Glomerular endothelial cell (primary cell): ENCODE results near the gene ZNF598. TPM values are rescaled to one million over a fixed set of nuclear protein-coding genes. Genes with fewer than 3 reads are reported as not detected.
"Not testable (repeated sequence)": the region's sequence is repeated elsewhere in the genome, so short reads cannot be mapped to it uniquely, and the experiment has no call there.

ENCODE experiments used
- DNase-seq: peaks from one replicate; pipeline ENCODE4 v3.0.0-alpha.2; 2011; ENCODE audit warnings: low read depth, low spot score; ENCODE audit errors: extremely low read depth
- total RNA-seq: library from RNA; depleted of rRNA; stranded (reverse); fragments of >200 nt; gene quantifications from 2 replicates; pipeline ENCODE4 v1.2.3, GENCODE V29; 2015

The ZNF598 gene
- total RNA-seq, 1 donor from 2014 or later, result 83.9 TPM

GRCh38 chr16:1978476-1979120, 31.0 kb downstream of the ZNF598 start:
- DNase-seq, result no peak

GRCh38 chr16:1977875-1978268, 31.7 kb downstream of the ZNF598 start:
- no peak for DNase-seq

GRCh38 chr16:1976951-1977874, 32.4 kb downstream of the ZNF598 start:
- DNase-seq, result no peak

DNA sequence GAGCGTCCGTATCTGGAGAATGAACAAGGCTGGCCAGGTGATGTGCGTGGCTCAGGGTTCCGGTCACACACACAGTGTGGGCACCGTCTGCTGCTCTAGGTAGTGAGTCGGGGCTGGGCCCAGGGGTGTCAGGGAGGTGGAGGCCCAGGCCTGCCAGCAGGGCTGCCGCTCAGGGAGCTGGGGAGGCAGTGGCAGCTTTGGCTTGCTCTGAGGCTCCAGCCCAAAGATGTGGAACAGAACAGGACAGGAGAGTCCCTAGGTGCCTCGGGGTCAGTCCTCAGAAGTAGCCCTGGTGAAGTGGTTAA, 33.5 kb downstream of the ZNF598 start:
- DNase-seq, result no peak

- no peak for DNase-seq
Measured at GRCh38 chr16:1975432-1976215, 34.0 kb downstream of the ZNF598 start.

GRCh38 chr16:1974157-1975070, 35.2 kb downstream of the ZNF598 start:
- DNase-seq, result no peak

DNA sequence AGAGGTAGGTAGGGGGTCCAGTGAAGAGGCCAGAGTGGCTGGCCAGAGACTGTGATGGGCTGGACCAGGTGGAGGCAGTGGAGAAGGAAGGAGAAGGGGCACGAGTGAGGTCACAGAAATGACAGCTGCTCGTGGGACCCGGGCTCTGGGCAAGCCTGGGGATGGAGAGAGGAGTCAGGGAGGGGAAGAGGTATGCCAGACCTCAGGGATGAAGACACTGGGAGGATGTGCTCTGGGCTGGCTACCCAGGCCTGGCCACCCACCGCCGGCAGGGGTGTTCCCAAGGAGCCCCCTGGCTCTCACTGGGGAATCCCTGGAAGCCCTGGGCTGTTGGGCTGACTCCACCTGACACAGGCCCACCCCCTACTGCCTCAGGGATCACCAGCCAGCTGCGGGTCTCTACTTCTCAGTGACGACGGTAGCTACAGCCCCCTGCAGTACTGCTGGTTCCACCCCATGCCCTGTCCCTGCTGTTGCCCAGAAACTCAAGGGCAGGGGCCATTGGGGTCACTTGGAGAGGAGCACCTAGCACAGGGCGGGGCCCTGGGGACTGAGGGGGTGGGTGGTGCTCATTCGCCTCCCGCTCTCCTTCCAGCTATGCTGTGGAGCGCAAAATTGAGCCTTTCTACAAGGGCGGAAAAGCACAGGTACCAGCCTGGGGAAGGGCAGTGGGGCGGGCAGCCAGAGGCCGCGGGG, 36.0 kb downstream of the ZNF598 start:
- no peak for DNase-seq

GRCh38 chr16:1972490-1972877, 37.1 kb downstream of the ZNF598 start:
- no peak for DNase-seq

GRCh38 chr16:1971796-1972489, 37.7 kb downstream of the ZNF598 start, which contains the start of gene TBL3:
Gene TBL3 (plus strand): TSS chr16:1972053. CDS start chr16:1972165, 112 bp downstream.
- no peak for DNase-seq

DNA sequence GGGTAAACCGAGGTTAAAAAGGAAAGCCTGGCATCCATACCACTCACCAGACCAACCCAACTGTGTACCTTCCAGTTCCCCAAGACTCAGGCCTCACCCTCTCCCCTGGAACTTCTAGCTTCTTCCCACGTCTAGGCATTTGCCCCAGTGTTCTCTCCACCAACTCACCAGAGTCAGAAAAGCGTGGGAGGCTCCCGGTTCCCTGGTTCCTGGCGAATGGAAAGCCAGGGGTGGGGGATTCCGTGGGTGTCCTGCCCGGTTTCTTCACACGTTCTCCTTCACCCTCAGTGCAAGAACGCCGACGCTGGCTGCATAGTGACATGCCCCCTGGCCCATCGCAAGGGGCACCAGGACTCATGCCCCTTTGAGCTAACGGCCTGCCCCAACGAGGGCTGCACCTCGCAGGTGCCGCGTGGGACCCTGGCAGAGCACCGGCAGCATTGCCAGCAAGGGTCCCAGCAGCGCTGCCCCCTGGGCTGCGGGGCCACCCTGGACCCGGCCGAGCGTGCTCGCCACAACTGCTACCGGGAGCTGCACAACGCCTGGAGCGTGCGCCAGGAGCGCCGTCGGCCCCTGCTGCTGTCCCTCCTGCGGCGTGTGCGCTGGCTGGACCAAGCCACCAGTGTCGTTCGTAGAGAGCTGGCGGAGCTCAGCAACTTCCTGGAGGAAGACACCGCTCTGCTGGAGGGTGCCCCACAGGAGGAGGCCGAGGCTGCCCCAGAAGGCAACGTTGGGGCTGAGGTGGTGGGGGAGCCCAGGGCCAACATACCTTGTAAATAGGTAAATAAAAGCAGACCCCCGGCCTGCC, 41.3 kb downstream of the ZNF598 start:
- DNase-seq, result no peak

GRCh38 chr16:1966460-1966859, 43.2 kb downstream of the ZNF598 start, which contains the start of gene RNF151:
Gene RNF151 (plus strand): TSS chr16:1966856. CDS start chr16:1966882, 26 bp downstream.
- no peak for DNase-seq

GRCh38 chr16:1965396-1966001, 44.1 kb downstream of the ZNF598 start:
- no peak for DNase-seq

DNA sequence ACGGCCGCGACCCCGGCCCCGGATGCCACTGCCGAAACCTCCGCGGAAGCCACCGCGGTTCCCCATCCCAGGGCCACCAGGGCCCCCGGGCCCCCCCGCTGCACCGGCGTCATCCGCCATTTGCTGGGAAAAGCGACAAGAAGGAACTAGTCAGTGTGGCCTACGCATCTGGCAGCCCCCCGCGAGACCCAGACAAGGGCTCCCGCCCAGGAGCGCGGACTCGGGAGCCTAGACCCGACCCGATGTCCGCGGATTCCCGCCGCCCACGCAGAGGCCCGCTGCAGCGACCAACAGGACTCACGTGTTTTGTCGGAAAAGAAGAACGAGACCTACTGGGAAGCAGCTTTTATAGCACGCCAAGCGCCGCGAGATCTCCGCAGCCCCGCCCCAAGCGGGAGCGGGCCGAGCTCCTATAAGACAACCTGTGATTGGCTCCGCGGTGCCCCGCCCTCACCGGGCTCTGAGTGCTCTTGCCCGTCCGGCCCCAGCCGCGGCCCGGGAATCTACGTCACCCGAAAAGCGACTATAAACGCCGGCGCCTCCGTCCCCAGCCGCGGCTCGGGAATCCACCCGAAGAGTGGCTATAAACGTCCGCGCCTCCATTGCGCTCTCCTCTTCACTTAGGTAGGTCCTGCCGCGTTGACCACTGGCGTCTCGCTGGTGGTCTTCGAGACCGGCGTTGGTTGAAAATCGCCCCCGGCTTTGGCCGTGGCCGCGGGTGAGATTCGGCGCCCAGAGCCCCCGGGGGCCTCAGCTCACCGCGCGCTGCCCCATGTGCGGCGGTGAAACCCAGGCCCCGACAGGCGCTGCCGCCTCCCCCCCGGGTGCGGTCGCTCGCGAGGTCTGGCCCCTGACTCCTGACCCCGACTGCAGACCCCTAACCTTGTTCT, 44.9 kb downstream of the ZNF598 start, which contains the start of gene RPS2:
Gene RPS2, minus strand, starts transcription at position 321 of the 890 bp plus-strand sequence. Its CDS starts 201 bp downstream, at position 120.
- DNase-seq, result peak; percentile 87

DNA sequence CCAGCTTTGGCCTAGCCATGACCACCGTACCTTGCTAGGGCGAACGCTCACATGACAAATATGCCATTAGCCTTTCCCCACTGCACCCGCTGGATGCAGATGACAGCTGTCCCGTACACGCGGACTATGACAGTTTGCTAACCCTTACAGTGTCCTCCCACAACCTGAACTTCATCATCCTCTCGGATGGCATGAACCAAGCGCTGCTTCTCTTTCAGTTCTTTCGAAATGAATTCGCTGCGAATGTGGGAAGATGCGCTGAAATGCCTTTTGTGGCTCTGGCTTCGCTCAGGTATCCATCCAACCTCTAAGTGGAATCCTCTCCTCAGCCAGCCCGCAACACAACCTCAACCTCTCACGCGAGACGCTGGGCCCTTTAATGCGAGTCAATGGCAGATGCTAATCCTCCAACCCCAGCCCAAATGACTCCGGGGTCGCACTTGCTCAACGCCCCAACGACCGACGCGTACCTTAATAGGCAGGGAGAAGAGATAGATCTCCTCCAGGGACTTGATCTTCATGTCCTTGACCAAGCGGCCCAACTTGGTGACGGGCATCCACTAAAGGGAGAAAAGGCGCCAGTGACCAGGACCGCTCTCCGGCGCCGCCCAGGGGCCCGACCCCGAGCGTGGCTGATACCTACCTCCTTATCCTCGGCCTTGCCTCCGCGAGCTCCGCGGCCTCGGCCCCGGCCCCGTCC, 45.7 kb downstream of the ZNF598 start:
- DNase-seq, result no peak

DNA sequence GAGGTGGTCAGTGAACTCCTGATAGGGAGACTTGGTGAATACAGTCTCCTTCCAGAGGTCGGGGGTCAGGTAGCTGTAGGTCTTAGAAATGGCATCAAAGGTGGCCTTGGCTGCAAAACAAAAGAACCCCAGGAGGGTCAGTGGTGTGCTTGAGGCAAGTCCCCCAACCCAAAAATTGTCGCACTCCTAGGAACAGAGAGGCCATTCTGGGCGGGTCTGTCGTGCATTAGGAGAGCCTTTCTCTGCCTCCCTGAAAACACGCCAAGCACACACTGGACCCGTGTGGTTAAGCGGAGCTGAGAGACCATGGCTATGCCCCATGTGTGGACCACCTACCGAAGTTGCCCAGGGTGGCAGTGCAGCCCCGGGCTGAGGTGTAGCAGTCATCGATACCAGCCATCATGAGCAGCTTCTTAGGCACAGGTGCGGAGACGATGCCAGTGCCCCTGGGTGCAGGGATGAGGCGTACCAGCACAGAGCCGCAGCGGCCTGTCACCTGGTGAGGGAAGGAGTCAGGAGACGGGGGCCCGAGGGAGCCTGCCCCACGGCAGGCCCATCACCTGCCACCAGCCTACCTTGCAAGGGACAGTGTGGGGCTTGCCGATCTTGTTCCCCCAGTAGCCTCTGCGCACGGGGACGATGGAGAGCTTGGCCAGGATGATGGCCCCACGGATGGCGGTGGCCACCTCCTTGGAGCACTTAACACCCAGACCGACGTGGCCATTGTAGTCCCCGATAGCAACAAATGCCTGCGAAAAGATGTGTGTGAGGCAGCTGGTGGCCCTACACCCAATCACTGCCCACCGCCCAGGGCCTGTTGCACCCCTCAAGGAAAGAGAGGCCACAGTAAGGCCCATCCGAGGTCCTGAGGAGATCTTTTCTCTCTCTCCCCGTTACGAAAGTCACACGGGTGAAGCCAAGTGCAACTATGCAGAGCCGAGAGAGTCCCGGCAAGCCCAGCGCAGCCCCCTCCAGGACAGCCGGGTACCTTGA, 47.2 kb downstream of the ZNF598 start:
- not testable (repeated sequence) for DNase-seq
